Prostate gland (tissue), 2 donors: ENCODE results near the gene VILL.

Experiments used
- POLR2A ChIP-seq: fragments of 450-650 bp; IDR thresholded peaks from one replicate; pipeline ENCODE4 v1.6.1; 2016; ENCODE audit warnings: antibody characterized with exemption, mild to moderate bottlenecking
- TF ChIP-seq, protein P1 (sequence below), 4 experiments: fragments of 200-600 bp in 2 of 4; fragments of 450-650 bp in 2 of 4; sonication (generic) in 2 of 4; IDR thresholded peaks; 1 replicate in 3 of 4; 2 replicates in 1 of 4; pipeline ENCODE4 v1.5.1; 2016 to 2019; ENCODE audit warnings: antibody characterized with exemption in 4 of 4, mild to moderate bottlenecking in 2 of 4, moderate library complexity in 2 of 4

DNA sequence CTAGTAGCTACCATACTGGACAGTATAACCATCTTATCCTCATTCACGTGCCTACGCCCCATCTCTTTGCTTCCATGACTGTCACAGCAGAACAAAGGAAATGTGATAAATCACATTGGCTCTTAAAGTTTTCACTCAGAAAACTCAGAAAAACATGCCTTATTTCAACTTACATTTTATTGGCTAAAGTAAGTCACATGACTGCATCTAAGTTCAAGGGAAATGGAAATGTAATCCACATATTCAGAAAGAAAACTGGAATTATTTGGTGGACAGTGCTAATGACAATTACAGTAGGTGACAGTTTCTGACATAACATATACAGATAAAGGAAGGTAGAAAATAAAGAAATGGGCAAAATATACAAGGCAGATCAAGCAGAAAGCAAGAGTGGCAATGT, 37.4 kb upstream of the VILL start:
- TF ChIP-seq, protein P1, sequence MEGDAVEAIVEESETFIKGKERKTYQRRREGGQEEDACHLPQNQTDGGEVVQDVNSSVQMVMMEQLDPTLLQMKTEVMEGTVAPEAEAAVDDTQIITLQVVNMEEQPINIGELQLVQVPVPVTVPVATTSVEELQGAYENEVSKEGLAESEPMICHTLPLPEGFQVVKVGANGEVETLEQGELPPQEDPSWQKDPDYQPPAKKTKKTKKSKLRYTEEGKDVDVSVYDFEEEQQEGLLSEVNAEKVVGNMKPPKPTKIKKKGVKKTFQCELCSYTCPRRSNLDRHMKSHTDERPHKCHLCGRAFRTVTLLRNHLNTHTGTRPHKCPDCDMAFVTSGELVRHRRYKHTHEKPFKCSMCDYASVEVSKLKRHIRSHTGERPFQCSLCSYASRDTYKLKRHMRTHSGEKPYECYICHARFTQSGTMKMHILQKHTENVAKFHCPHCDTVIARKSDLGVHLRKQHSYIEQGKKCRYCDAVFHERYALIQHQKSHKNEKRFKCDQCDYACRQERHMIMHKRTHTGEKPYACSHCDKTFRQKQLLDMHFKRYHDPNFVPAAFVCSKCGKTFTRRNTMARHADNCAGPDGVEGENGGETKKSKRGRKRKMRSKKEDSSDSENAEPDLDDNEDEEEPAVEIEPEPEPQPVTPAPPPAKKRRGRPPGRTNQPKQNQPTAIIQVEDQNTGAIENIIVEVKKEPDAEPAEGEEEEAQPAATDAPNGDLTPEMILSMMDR (IDR thresholded peaks at IDR 0.05), result no peak
- TF ChIP-seq POLR2A, result no peak
